Activated naive CD4-positive, alpha-beta T cell treated with anti-CD3 and anti-CD28 coated beads, Interleukin-2, amount 50 U/mL, for 72 hours (primary cell): Measurements from ENCODE around the gene MRPL46. TPM values are rescaled to one million over a fixed set of nuclear protein-coding genes. Genes with fewer than 3 reads are reported as not detected.
A peak's percentile ranks its signal among the peaks of the same experiment; 100 is the strongest.
"Not testable (repeated sequence)": the region's sequence is repeated elsewhere in the genome, so short reads cannot be mapped to it uniquely, and the experiment has no call there.

Experiments
- ATAC-seq, 2 donors: fragments of 150-1000 bp; cut with Tn5 transposase; 2 replicates each; pipeline ENCODE4 v1.10.0; 2021; ENCODE audit warnings: mild to moderate bottlenecking in 2 of 2, moderate library complexity in 2 of 2
- DNase-seq, 2 donors: peaks; one replicate each; pipeline ENCODE4 v3.0.0; 2021 to 2022; ENCODE audit warnings: low spot score in 2 of 2
- H3K27ac Mint-ChIP-seq, 2 donors: one replicate each; pipeline ENCODE4 v1.8.0; 2022; ENCODE audit warnings: mild to moderate bottlenecking in 2 of 2, mixed read lengths in 2 of 2
- H3K36me3 Mint-ChIP-seq, 2 donors: one replicate each; pipeline ENCODE4 v1.8.0; 2022; ENCODE audit warnings: mixed read lengths in 2 of 2
- H3K9me3 Mint-ChIP-seq, 2 donors: one replicate each; pipeline ENCODE4 v1.8.0; 2022; ENCODE audit warnings: mixed read lengths in 2 of 2
- total RNA-seq, 2 donors: library from RNA; stranded (reverse); gene quantifications; one replicate each; pipeline ENCODE4 v1.2.3, GENCODE V29; 2022

The MRPL46 gene
- total RNA-seq, 2 donors from 2014 or later: 24.1 to 36.0 TPM

DNA sequence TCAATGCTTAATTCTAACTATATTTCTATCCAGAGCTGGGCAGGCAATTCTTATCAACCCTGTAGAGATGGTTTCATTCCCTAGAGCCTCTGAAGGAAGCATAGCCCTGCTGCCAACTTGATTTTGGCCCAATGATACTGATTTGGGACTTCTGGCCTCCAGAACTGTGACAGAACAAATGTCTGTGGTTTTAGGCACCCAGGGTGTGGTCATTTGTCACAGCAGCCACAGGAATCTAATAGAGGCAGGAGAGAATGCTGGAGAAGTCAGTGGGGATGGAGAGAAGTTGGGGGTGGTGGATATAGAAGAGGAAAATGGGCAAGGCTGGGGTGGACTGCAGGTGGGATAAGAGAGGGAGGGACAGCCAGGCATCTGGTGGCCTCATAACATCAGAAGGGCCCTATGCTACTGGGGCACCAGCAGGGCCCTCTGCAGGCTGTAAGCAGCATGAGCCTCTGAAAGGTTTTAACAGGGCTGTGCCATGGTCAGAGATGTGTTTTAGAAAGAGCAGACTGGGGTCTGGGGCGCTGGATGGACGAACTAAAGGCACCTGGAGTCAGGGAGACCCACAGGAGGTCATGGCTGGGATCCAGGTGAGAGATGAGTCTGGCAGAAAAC is 20.1 kb upstream of the MRPL46 start:
- H3K27ac Mint-ChIP-seq: peak overlapping the region; percentile 0 to 39
- no peak for DNase-seq
- H3K9me3 Mint-ChIP-seq: no peaks in the 10 kb centered on the region

DNA sequence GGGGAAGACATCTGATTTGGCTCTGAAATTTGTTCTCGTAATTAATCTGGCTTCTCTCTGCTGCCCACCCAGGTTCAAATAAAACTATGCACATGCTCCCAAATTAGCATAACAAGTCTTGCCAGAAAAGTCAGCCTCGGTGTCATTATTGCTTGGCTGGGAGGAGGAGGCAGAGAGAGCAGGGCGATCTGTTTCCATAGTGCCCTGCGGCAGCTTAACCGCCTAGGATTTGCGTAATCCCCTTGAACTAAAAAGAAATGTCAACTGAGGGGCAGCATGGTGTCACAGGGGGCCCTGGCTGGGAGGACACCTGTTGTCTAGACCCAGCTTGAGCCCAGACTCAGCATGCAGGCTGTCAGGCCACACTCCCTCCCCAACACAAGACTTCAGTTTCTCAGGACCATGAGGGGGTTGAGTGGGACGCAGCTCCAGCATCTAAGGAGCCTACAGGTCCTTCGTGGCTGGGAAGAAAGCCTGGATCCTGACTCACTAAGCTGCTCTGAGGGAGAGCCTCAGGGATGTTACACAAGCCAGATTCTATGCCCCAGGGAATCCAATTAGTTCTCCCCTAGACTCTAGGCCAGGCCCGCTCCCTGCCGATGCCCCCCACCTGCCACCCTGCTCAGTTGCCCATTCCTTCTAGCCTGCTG is 17.6 kb upstream of the MRPL46 start:
- Mint-ChIP-seq H3K36me3 (no peaks in the 10 kb centered on the region), H3K27ac (no peak overlapping the region), H3K9me3 (no peaks in the 10 kb centered on the region)
- ATAC-seq (no peak), DNase-seq (no peak)

More for the DNA sequence above, 20.1 kb upstream of the MRPL46 start:
- ATAC-seq: no peak
- no peaks in the 10 kb centered on the region for H3K36me3 Mint-ChIP-seq

DNA sequence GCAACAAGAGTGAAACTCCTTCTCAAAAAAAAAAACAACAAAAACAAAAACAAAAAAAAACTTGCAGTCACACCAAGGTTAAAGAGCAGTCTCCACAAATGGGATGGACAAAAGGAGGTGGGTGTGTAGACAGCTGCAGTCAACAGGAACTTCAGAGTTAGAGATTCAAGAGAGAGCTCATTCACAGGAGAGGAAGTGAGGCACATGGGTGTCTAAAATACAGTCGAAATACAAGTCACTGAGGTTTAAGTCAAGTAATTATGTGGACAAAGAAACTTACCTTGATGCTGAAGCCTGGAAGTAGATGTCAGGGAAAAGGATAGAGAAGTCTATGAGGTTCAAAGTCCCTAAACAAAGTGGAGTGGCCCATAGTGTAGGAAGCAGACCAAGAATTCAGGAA is 15.1 kb upstream of the MRPL46 start:
- Mint-ChIP-seq H3K27ac (no peak overlapping the region), H3K36me3 (no peaks in the 10 kb centered on the region), H3K9me3 (no peaks in the 10 kb centered on the region)
- no peak for ATAC-seq
- no peak for DNase-seq

DNA sequence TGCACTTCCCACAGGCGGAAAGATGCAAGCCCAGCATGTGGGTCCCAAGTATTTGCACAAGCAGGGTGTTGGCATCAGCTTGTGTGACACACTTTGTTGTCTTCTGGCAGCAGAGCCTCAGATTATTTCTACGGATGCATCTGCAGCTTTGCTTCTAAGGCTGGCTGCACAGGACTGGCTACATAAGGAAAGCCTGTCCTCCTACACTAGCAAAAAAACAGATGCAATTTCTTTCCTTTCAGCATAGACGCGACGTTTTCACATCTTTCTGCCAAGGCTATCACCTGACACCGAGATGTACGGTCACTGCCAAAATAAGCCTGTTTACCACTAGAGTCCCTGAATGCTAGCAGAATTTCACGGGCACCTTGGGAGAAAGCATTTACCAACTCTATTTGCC is 13.8 kb upstream of the MRPL46 start:
- no peaks in the 10 kb centered on the region for H3K9me3 Mint-ChIP-seq

DNA sequence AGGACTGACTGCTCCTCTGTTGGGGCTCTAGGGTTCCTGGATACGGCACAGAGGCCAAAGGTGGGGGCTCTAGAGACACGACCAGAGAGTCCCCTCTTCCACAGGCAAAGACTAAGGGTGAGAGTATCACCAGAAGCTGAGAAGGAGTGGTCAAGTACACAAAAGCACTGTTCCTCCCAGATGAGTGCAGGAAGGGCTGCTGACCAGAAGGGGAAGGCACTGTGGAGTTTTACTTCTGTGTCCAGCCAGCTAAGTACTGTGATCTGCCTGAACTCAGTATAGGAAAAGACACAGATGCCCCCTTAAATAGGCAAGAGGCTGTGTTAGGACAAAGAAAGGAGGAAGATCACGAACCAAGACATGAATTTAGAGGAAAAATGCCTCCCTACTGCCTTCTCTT is 12.0 kb upstream of the MRPL46 start:
- no peaks in the 10 kb centered on the region for H3K9me3 Mint-ChIP-seq
- H3K36me3 Mint-ChIP-seq: no peaks in the 10 kb centered on the region
- DNase-seq (no peak), ATAC-seq (no peak)
- H3K27ac Mint-ChIP-seq: no peak overlapping the region

More for the DNA sequence above, 13.8 kb upstream of the MRPL46 start:
- Mint-ChIP-seq H3K36me3 (no peaks in the 10 kb centered on the region), H3K27ac (peak overlapping the region in 1 of 2 donors; percentile 94)
- no peak for DNase-seq
- no peak for ATAC-seq

DNA sequence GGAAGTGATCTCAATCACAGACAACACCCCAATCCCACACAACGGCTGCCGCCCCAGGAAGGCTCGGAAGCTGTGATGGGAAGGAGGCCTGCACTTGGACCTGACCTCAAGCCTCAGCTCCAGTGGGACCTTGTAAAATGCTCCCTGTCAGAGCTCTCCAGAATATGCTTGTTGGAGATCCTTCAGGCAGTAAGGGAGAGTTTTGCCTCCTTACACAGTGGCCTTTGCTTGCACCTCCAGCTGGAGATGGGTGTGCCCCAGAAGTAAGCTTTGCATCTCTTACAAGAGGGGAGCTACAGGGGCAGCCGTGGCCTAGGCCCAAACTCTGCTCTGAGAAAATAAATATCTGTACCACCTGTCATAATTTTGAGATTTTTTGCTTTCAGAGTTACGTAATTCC is 10.7 kb upstream of the MRPL46 start:
- H3K27ac Mint-ChIP-seq: no peak overlapping the region
- no peaks in the 10 kb centered on the region for H3K36me3 Mint-ChIP-seq
- no peaks in the 10 kb centered on the region for H3K9me3 Mint-ChIP-seq
- ATAC-seq: no peak
- no peak for DNase-seq

DNA sequence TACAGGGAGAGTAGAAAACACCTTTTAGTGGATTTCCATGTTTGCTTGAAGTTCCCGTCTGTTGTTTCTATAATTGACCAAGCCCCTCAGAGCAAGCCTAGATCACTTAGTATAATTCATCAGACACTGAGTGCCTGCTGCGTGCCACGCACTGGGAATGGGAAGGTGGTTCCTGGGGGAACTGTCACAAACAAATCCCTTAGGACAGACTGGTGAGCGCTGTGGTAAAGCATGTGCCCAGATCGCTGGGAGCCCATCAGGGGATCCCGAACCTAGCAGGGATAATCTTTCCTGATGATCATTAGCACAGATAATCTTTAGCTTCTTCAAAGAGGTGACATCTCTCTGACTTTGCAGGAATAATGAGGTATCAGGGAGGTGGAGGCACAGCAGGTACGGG is 9.9 kb upstream of the MRPL46 start:
- no peaks in the 10 kb centered on the region for H3K36me3 Mint-ChIP-seq

DNA sequence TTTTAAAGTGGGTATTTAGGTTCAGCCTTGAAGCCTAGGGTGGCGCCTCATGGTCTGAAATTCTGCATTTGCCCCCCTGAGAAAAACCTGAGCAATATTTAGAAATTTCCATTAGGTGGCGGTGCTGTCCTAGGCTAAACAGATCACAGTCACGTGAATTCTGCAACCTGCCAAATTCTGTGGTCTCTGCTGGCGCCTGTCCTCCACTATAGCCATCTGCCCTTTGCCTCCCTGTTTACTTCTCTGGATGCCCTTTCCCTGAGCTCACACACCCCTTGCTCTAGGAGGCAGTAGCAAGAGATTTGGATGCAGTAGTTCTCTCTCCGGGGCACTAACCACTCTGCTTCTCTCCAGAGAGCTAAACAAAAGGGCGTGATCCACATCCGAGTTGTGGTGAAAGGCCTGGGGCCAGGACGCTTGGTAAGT is 9.5 kb upstream of the MRPL46 start:
- Mint-ChIP-seq H3K9me3 (no peaks in the 10 kb centered on the region), H3K27ac (no peak overlapping the region), H3K36me3 (no peaks in the 10 kb centered on the region)
- DNase-seq (no peak), ATAC-seq (peak in 1 of 2 donors; percentile 44)

More for the DNA sequence above, 9.9 kb upstream of the MRPL46 start:
- no peak overlapping the region for H3K27ac Mint-ChIP-seq
- no peak for DNase-seq
- ATAC-seq: no peak
- no peaks in the 10 kb centered on the region for H3K9me3 Mint-ChIP-seq

DNA sequence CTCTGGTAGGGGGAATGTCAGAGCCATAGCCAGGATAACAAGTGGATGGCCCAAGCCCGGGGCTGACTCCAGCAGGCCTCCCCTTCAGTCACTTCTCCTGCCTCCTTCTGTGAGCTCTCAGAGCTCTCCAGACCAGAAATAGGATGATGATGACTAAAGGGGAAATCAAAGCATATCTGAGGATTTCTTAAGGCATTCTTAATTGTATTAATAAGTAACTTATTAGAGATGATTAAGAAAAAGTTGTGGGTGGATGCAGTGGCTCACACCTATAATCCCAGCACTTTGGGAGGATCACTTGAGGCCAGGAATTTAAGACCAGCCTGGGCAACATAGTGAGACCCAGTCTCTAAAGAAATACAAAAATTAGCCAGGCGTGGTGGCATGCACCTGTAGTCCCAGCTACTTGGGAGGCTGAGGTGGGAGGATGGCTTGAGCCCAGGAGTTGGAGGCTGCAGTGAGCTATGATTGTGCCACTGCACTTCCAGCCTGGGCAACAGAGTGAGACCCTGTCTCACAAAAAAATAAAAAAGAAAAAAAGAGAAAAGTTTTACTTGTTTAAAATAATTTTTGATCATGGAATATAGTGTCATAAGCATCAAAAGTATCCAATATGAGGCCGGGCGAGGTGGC is 6.6 kb upstream of the MRPL46 start:
- peak in 1 of 2 donors; percentile 11 for DNase-seq
- not testable (repeated sequence) for H3K27ac Mint-ChIP-seq, ATAC-seq, H3K9me3 Mint-ChIP-seq, H3K36me3 Mint-ChIP-seq

DNA sequence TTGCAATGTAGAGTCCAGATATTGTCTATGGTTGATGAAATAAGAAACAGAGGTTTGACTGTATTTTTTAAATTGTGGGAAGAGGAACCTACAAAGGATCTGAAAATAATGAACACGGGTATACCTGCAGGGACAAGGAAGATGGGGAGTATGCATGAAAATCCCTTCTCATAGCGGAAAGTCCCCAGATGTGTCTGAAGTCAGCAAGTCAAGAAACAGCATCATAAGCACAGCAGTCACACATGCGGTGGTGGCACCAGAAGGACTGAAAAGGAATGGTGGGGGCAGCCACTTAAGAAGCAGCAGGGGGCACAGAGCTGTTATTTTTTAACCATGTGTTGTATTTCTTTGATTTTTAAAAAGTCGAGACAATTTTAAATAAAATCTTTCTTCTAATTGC is 5.0 kb upstream of the MRPL46 start:
- Mint-ChIP-seq H3K36me3 (peaks cover 10% of the 10 kb centered on the region in 2 donors), H3K27ac (peak overlapping the region in 1 of 2 donors; percentile 47), H3K9me3 (no peaks in the 10 kb centered on the region)
- ATAC-seq (no peak), DNase-seq (no peak)

DNA sequence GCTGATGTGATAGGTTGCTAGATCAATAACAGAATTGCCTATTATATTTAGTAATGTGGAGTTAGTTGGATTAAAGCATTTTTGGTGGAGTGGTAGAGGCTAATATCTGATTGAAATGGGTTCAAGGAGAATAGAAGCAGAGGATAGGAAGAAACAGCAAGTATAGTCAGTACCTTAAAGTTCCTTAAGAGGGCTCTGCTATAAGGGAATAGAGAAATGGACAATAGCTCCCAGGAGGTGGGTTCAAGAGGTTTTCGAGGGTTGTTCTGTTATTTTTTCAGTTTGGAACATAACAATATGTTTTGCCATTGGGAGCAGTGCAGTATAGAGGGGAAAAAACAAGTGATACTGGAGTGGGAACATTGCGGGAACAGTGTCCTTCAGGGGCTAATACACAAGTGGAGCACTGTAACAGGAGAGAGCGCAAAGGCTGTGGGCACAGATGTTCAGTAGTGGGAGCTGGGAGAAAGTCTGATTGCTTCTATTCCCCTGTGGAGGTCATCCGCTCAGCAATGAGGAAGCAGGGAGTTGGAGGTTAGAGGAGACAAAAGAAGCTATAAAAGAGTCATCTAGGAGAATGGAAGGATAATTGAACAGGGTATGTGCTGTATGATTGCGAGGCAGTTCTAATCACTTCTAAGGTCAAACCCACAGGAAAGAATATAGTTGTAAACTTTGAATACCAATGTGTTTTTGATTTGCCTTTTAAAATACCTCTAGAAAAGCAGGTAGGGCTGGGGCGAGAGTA is 3.6 kb upstream of the MRPL46 start:
- DNase-seq: no peak
- Mint-ChIP-seq H3K36me3 (peaks cover 21 to 22% of the 10 kb centered on the region in 2 donors), H3K9me3 (no peaks in the 10 kb centered on the region), H3K27ac (no peak overlapping the region)
- ATAC-seq: no peak

DNA sequence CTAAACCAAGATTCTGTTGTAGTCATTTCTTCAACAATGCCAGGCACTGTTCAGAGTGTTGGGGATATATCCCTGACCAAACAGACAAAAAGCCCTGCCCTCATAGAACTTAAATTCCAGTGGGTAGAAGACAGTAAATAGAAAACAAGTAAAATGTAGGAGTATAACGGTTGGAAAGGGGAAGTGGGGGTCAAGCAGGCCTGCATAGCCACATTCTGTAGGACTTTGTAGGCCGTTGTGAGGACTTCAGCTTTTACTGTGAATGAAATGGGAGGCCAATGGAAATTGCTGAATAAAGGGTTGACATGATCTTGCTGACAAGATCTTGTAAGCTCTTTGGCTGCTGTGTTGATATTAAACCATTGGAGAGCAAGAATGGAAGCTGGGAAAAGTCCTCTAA is 2.1 kb upstream of the MRPL46 start:
- DNase-seq: no peak
- Mint-ChIP-seq H3K27ac (no peak overlapping the region), H3K36me3 (peaks cover 26 to 28% of the 10 kb centered on the region in 2 donors), H3K9me3 (no peaks in the 10 kb centered on the region)
- no peak for ATAC-seq

DNA sequence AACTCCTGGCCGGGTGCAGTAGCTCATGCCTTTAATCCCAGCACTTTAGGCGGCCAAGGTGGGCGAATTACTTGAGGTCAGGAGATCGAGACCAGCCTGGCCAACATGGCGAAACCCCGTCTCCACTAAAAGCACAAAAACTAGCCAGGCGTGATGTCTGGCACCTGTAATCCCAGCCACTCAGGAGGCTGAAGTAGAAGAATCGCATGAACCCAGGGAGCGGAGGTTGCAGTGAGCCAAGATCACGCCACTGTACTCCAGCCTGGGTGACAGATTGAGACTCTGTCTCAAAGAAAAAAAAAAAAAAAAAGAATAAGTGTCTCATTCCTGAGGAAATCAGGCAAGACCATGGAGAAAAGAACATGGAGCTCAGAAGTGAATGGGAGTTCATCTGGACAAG is 1.5 kb upstream of the MRPL46 start:
- not testable (repeated sequence) for DNase-seq

DNA sequence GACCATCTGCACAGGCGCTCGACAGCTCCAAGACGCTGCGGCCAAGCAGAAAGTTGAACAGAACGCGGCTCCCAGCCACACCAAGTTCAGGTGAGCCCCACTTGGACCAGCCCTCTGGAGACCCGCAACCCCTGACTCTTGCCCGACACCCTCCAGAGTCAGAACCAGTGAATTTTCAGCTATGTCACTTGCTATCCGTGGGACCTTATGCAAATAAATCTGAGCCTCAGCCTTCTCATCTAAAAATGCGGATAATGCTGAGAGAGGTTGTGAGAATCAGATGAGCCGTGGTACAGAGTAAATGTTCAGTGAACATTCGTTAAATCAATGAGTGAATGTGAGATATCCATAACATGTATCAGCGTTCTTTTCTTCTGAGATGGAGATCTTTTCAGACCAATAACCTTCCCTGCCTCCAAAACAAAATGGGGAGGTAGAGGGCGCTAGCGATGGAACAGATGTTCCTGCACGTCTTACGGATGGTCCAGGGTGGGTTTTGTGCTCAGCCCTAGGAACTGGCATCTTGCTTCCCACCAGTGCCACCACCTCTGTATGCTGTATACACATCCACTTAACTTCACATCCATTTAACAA is 844 bp upstream of the MRPL46 start:
- DNase-seq (peak in 1 of 2 donors; percentile 23), ATAC-seq (no peak)
- Mint-ChIP-seq H3K36me3 (peaks cover 34 to 40% of the 10 kb centered on the region in 2 donors), H3K27ac (peak overlapping the region; percentile 97 to 98), H3K9me3 (no peaks in the 10 kb centered on the region)

More for the DNA sequence above, 1.5 kb upstream of the MRPL46 start:
- ATAC-seq, H3K9me3 Mint-ChIP-seq: not testable (repeated sequence)
- Mint-ChIP-seq H3K27ac (peak overlapping the region in 1 of 2 donors; percentile 97), H3K36me3 (peaks cover 31 to 33% of the 10 kb centered on the region in 2 donors)

DNA sequence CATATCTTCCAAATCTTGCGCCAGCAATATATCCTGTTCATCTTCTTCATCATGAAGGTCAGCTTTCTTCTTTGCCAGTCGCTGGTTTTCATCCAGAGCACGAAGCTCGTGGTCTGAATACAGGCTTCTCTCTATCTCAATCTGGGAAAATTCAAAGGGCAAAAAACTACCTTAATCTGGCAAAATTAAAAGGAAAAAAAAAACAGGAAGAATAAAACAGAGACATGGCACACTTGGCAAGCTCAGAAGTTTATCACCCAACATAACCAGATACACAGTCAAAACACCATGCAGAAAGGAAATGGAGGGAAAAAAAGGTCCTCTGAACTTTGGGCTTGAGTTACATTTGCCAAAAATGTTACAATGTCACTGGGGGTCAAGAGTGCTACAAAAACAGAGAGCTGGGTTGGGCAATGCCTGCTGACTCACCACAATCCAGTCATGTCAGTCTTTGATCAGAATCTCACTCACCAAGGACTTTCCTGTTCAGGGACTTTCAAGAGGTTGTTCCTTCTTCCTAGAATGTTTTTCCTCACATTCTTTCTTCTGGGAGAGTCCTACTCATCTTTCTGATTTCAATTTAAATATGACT is 1.5 kb downstream of the MRPL46 start:
- no peaks in the 10 kb centered on the region for H3K9me3 Mint-ChIP-seq
- ATAC-seq: peak; percentile 49 to 63
- DNase-seq: no peak
- peak overlapping the region; percentile 97 to 98 for H3K27ac Mint-ChIP-seq
- peaks cover 34 to 41% of the 10 kb centered on the region in 2 donors for H3K36me3 Mint-ChIP-seq

DNA sequence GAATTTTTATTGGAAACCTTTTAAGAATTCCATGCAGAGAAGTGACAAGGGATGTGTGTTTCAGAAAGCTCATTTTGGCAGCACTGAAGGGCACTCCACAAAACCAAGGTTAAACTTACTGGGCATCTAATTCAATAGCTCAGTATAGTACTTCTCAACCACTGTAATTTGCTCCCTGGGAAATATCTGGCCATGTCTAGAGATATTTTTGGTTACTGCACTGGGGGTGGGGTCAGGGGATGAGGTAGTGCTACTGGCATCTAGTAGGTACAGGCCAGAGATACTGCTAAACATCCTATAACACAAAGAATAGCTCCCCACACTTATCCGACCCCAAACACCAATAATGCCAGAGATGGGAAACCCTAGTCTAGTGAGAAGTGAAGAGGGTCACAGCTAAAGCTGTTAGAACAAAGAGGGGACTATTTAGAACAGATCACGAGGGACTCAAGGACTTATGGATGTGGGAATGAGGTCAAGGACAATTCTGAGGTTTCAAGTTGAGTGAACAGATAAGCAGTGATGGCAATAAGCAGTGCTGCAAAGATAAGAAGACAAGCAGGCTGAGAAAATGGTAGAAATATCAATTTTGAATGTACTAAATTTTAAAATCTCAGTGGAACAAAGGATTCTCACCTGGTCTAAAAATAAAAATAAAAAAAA is 3.2 kb downstream of the MRPL46 start:
- no peaks in the 10 kb centered on the region for H3K9me3 Mint-ChIP-seq
- H3K27ac Mint-ChIP-seq: peak overlapping the region; percentile 53 to 75
- H3K36me3 Mint-ChIP-seq: peaks cover 38 to 41% of the 10 kb centered on the region in 2 donors
- ATAC-seq (no peak), DNase-seq (no peak)
